DND-41 (cell line): ENCODE measurements around the gene ABCD4.

ENCODE experiments used
- EZH2 ChIP-seq: IDR thresholded peaks from 3 replicates; pipeline ENCODE4 v1.6.1; 2012; ENCODE audit warnings: borderline replicate concordance, low read depth, mild to moderate bottlenecking, moderate library complexity, low read length, inconsistent platforms; ENCODE audit not compliant: severe bottlenecking
- TF ChIP-seq, protein P1 (sequence below): IDR thresholded peaks from 2 replicates; pipeline ENCODE4 v1.5.1; 2012; ENCODE audit warnings: borderline replicate concordance, low read length, moderate library complexity, mild to moderate bottlenecking; ENCODE audit not compliant: poor library complexity, severe bottlenecking; ENCODE audit errors: extremely low read depth

DNA sequence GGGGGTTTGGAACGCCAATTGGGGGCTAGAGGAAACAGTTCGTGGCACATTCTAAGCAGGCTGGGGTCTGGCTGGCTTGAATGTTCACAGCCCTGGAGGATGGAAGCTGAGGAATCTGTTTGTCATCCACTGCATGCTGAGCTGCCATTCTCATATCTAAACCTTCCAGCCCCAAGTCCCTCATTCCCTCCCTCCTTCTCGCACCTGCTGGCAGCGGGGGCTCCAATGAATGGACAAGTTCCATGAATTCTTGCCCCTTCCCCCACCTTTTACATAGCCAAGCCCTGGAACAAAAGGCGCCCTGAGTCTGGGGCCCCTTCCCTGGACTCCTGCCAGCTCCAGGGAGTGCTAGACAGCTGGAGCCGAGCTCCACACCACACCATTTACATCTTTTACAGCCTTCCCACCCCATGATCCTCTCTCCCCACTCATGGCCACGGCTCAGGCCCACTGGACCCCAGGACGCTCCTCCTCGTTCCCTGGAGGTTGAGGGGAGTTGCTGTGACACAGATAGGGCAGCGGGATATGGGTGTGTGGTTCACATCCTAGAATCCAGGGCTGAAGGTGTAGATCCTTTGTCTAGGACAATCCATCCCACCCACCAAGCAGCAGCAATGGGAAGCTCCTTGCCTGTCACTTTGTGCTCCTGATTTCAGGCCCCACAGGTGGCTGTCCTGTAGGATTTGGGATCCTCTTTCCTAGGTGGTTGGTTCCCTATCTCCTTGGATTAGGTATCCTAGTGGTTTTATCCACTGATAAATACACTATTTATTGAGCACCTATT lies 23.8 kb upstream of the ABCD4 start:
- TF ChIP-seq, protein P1, sequence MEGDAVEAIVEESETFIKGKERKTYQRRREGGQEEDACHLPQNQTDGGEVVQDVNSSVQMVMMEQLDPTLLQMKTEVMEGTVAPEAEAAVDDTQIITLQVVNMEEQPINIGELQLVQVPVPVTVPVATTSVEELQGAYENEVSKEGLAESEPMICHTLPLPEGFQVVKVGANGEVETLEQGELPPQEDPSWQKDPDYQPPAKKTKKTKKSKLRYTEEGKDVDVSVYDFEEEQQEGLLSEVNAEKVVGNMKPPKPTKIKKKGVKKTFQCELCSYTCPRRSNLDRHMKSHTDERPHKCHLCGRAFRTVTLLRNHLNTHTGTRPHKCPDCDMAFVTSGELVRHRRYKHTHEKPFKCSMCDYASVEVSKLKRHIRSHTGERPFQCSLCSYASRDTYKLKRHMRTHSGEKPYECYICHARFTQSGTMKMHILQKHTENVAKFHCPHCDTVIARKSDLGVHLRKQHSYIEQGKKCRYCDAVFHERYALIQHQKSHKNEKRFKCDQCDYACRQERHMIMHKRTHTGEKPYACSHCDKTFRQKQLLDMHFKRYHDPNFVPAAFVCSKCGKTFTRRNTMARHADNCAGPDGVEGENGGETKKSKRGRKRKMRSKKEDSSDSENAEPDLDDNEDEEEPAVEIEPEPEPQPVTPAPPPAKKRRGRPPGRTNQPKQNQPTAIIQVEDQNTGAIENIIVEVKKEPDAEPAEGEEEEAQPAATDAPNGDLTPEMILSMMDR = no peak
- TF ChIP-seq EZH2 = no peak
